ENCODE measurements around the gene EFNB2.

- TF ChIP-seq CTCF (IDR thresholded peaks at IDR 0.05; ENCODE audit: low read depth, low read length, missing input control) (no peak), EGR1 (IDR thresholded peaks at IDR 0.05; ENCODE audit: low read depth in 2 of 2) (no peak), FOXA1 (IDR thresholded peaks at IDR 0.05) (no peak), RAD21 (IDR thresholded peaks at IDR 0.05) (no peak), YY1 (IDR thresholded peaks at IDR 0.05) (no peak), MAX (IDR thresholded peaks at IDR 0.05) (no peak), ZBTB33 (IDR thresholded peaks at IDR 0.05) (no peak), TAF1 (conservative IDR thresholded peaks at IDR 0.05) (no peak), HNF4G (IDR thresholded peaks at IDR 0.05) (no peak), SP1 (IDR thresholded peaks at IDR 0.05) (no peak), JUND (IDR thresholded peaks at IDR 0.05) (no peak), HNF4A (conservative IDR thresholded peaks at IDR 0.05) (no peak)
These were observed 45.5 kb downstream of the EFNB2 start for GRCh38 chr13:106489849-106490568.

All from liver (tissue), 3 donors.